Measurements from ENCODE around the gene AFTPH. TPM values are rescaled to one million over a fixed set of nuclear protein-coding genes. Genes with fewer than 3 reads are reported as not detected.

The AFTPH gene
- total and polyA plus RNA-seq, 9 of the 15 experiments (the other 6 are each of a cell fraction or from before 2014, with no cell fraction given), result 8.0 to 26.2 (median 13.8) TPM

- Histone ChIP-seq H3K9ac (ENCODE audit: insufficient read depth in 1 of 2, low read depth in 2 of 2, low read length in 2 of 2) (no peak overlapping the region), H3K4me2 (ENCODE audit: insufficient read depth, low read length) (no peak overlapping the region), H3K4me3 (no peak overlapping the region), H3K9me1 (ENCODE audit: control insufficient read depth, insufficient read depth, low read length) (no peaks in the 10 kb centered on the region), H2AFZ (ENCODE audit: low read depth, low read length) (no peak overlapping the region), H3K27ac (ENCODE audit: extremely low read depth, low read depth, low read length) (no peak overlapping the region), H3K36me3 (ENCODE audit: control insufficient read depth, insufficient read depth, low read length) (no peaks in the 10 kb centered on the region), H4K20me1 (replicated peaks; ENCODE audit: control insufficient read depth, insufficient read depth, low read length) (no peaks in the 10 kb centered on the region), H3K27me3 (ENCODE audit: control insufficient read depth in 2 of 2, insufficient read depth in 2 of 2, low read length in 2 of 2) (peaks cover 8 to 14% of the 10 kb centered on the region in 2 experiments; a peak in 4 of 5 replicates), H3K4me1 (replicated peaks in 1 of 2; ENCODE audit: control insufficient read depth in 2 of 2, insufficient read depth in 2 of 2, low read length in 2 of 2) (no peaks in the 10 kb centered on the region), H3K79me2 (ENCODE audit: control insufficient read depth, insufficient read depth, low read length) (no peaks in the 10 kb centered on the region), H3K9me3 (replicated peaks; ENCODE audit: control insufficient read depth, insufficient read depth, low read depth, low read length) (no peaks in the 10 kb centered on the region)
- BruUV-seq (replicated peaks), result no TSS peak
- in situ Hi-C loops (cut with MboI), result no loop called here
- TF ChIP-seq ATF2 (CRISPR knock-in tag; IDR thresholded peaks at IDR 0.05), result no peak
- TF ChIP-seq KLF16 (IDR thresholded peaks at IDR 0.05), result no peak
- ChIA-PET POLR2A (interaction anchor here (1.5 to 1.9 kb wide), 2 partner anchors 9 to 10 kb away, joined by 6 to 7 read pairs; partner anchors contain the start of gene AFTPH), CTCF (ENCODE audit: low intra/inter-chr PET ratio) (interaction anchor here (1.1 kb wide), 1 partner anchor 507 kb away, joined by 4 read pairs; no protein-coding TSS in a partner anchor)
- 0% methylated on average over 1 of the region's 1 CpG for WGBS (ENCODE audit: insufficient coverage, low coverage, missing lambda C conversion rate)
- no peak for DNase-seq (ENCODE audit: extremely low read depth in 1 of 4, low spot score in 3 of 4)
- intact Hi-C loops (cut with micrococcal nuclease), result no loop called here
- no peak for ATAC-seq
- FAIRE-seq, result no peak
Observed at GRCh38 chr2:64514008-64514407, 10.1 kb upstream of the AFTPH start.

GRCh38 chr2:64515086-64515485 is 9.0 kb upstream of the AFTPH start:
- H3K27ac ChIP-seq (ENCODE audit: extremely low read depth, low read depth, low read length), result no peak overlapping the region
- H3K9me3 ChIP-seq (replicated peaks; ENCODE audit: control insufficient read depth, insufficient read depth, low read depth, low read length), result no peaks in the 10 kb centered on the region
- CTCF ChIA-PET (ENCODE audit: low intra/inter-chr PET ratio), result no interaction called here
- no peak for TF ChIP-seq STAT5A (IDR thresholded peaks at IDR 0.05; ENCODE audit: borderline replicate concordance, low read length)
- TF ChIP-seq ZNF444 (CRISPR knock-in tag; IDR thresholded peaks at IDR 0.05), result no peak
- no peak for TF ChIP-seq HNRNPK (IDR thresholded peaks at IDR 0.05; ENCODE audit: low read depth, low read length, poor library complexity, severe bottlenecking)
- 0% methylated on average over 3 of the region's 3 CpGs for WGBS (ENCODE audit: insufficient coverage, low coverage, missing lambda C conversion rate)
- H2AFZ ChIP-seq (ENCODE audit: low read depth, low read length), result no peak overlapping the region
- no peak overlapping the region for H3K9ac ChIP-seq (ENCODE audit: insufficient read depth in 1 of 2, low read depth in 2 of 2, low read length in 2 of 2)
- intact Hi-C loops (cut with micrococcal nuclease), result no loop called here
- no peak for FAIRE-seq
- H3K27me3 ChIP-seq (ENCODE audit: control insufficient read depth in 2 of 2, insufficient read depth in 2 of 2, low read length in 2 of 2), result peaks cover 11 to 13% of the 10 kb centered on the region in 2 experiments
- no peak overlapping the region for H3K4me3 ChIP-seq
- in situ Hi-C loops (cut with MboI), result no loop called here
- DNase-seq (ENCODE audit: extremely low read depth in 1 of 4, low spot score in 3 of 4), result no peak
- ATAC-seq, result no peak
- no peaks in the 10 kb centered on the region for H3K4me1 ChIP-seq (replicated peaks in 1 of 2; ENCODE audit: control insufficient read depth in 2 of 2, insufficient read depth in 2 of 2, low read length in 2 of 2)
- H3K4me2 ChIP-seq (ENCODE audit: insufficient read depth, low read length), result no peak overlapping the region
- no peaks in the 10 kb centered on the region for H3K9me1 ChIP-seq (ENCODE audit: control insufficient read depth, insufficient read depth, low read length)
- no peaks in the 10 kb centered on the region for H3K79me2 ChIP-seq (ENCODE audit: control insufficient read depth, insufficient read depth, low read length)
- no peaks in the 10 kb centered on the region for H3K36me3 ChIP-seq (ENCODE audit: control insufficient read depth, insufficient read depth, low read length)
- H4K20me1 ChIP-seq (replicated peaks; ENCODE audit: control insufficient read depth, insufficient read depth, low read length), result no peaks in the 10 kb centered on the region
- no TSS peak for BruUV-seq (replicated peaks)
- POLR2A ChIA-PET, result interaction anchor here (1.5 to 1.9 kb wide), 2 partner anchors 8 to 9 kb away, joined by 6 to 7 read pairs; partner anchors contain the start of gene AFTPH

Data from K562 (cell line).